ENCODE measurements around the gene ANGPTL4. TPM values are rescaled to one million over a fixed set of nuclear protein-coding genes. Genes with fewer than 3 reads are reported as not detected.
"Not testable (repeated sequence)": the region's sequence is repeated elsewhere in the genome, so short reads cannot be mapped to it uniquely, and the experiment has no call there.

ANGPTL4 gene
- total RNA-seq, 1 donor from 2014 or later: 9.2 TPM

GRCh38 chr19:8384569-8384968 lies 20.6 kb downstream of the ANGPTL4 start:
- DNase-seq (ENCODE audit: low spot score); intact Hi-C loops (cut with DNase I); ATAC-seq: not testable (repeated sequence)

DNA sequence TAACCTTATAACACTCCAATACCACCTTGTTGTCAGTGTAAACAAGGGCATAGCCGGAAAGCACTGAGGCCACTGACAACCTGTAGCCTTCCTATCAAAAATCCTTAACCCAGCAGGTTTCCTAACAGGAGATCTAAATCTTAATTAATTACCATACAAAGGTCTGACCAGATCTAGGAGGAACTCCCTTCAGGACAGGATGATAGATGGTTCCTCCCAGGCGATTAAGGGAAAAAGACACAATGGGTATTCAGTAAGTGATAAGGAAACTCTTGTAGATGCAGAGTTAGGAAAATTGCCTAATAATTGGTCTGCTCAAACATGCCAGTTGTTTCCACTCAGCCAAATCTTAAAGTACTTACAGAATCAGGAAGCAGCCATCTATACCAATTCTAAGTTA lies 21.1 kb downstream of the ANGPTL4 start:
- intact Hi-C loops (cut with DNase I); DNase-seq (ENCODE audit: low spot score); ATAC-seq: not testable (repeated sequence)

DNA sequence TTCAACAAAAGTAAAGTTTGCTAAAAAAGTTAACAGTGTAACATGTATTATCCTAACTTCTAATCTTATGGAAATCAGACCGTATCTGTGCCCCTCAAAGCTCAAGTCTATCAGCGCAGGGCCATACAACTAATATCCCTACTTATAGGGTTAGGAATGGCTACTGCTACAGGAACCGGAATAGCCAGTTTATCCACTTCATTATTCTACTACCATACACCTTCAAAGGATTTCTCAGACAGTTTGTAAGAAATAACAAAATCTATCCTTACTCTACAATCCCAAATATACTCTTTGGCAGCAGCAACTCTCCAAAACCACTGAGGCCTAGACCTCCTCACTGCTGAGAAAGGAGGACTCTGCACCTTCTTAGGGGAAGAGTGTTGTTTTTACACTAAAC lies 21.6 kb downstream of the ANGPTL4 start:
- ATAC-seq; DNase-seq (ENCODE audit: low spot score); intact Hi-C loops (cut with DNase I): not testable (repeated sequence)

DNA sequence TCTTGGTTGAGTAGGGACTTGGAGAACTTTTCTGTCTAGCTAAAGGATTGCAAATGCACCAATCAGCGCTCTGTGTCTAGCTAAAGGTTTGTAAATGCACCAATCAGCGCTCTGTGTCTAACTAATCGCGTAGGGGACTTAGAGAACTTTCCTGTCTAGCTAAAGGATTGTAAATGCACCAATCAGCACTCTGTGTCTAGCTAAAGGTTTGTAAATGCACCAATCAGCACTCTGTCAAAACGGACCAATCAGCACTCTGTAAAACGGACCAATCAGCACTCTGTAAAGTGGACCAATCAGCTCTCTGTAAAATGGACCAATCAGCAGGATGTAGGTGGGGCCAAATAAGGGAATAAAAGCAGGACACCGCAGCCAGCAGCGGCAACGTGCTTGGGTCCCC lies 22.5 kb downstream of the ANGPTL4 start:
- ATAC-seq; intact Hi-C loops (cut with DNase I); DNase-seq (ENCODE audit: low spot score): not testable (repeated sequence)

GRCh38 chr19:8386990-8387389 lies 23.0 kb downstream of the ANGPTL4 start:
- no peak for DNase-seq (ENCODE audit: low spot score)
- intact Hi-C loops (cut with DNase I): no loop called here
- no peak for ATAC-seq

DNA sequence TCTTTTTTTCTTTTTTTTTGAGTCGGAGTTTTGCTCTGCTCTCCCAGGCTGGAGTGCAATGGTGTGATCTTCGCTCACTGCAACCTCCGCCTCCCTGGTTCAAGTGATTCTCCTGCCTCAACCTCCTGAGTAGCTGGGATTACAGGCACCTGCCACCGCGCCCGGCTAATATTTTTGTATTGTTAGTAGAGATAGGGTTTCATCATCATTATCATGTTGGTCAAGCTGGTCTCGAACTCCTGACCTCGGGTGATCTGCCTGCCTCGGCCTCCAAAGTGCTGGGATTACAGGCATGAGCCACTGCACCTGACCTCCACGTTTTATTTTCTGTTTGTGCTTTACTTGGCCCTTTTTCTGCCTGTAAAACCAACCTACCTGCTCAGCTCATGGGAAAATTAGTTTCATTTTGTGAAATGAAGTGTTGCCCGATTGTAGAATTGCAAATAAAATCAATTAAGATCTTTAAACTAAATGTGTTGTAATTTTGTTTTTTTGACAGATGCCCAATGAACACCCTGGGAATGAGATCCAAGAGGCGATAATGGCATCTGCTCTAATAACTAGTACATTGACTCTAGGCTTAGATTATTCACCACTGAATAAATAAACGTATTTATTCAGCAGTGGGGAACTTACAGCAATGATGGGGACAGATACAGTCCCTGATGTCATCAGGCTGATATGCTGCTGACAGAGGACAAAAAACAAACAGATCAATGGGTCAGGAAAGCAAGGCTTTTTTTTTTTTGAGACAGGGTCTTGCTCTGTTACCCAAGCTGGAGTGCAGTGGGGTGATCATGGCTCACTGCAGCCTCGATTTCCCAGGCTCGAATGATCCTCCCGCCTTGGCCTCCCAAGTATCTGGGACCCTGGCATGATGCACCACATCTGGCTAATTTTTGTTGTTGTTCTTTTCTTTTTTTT lies 24.0 kb downstream of the ANGPTL4 start:
- DNase-seq (ENCODE audit: low spot score) (no peak), ATAC-seq (no peak)
- intact Hi-C loops (cut with DNase I): no loop called here

- no peak for DNase-seq (ENCODE audit: low spot score)
- no peak for ATAC-seq
These were observed 24.6 kb downstream of the ANGPTL4 start for GRCh38 chr19:8388612-8388958.

DNA sequence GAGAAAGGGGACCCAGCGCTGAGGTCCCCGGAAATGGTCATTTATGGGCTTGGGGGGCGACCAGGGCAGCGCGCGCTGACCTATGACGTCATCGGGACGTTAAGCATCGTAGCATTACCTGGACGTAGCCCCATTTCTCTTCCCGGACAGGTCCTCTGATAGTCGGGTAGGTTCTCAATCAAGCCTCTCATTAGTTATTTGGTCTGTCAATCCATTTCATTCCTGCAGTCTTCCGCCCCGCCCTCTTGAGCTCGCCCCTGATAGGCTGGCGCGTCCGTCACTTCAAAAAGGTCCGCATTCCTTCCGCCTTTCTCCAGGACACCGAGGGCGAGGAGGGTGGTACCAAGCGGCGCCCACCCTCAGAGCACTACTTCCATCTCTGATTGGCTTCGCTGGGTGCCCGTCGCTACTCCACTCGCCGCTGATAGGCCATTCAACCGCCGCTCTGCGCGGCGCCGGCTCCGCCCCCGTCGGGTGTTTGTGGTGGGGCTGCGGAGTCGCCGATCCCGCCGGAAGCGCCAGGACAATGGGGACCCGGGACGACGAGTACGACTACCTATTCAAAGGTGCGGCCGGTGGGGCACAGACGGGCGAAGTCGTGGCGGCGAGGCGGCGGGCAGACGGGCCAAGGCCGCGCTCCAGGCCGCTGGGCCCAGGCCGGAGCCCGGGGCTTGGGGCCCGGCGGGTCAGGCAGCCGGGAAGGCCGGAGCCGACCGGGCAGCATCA lies 26.1 kb downstream of the ANGPTL4 start, which contains the start of gene RAB11B:
Gene RAB11B (plus strand): TSS at position 470 of the 726 bp plus-strand sequence. CDS start 57 bp downstream, at position 527.
- intact Hi-C loops (cut with DNase I): no loop called here
- peak; percentile 99 for DNase-seq (ENCODE audit: low spot score)
- peak; percentile 95 for ATAC-seq

More at GRCh38 chr19:8388612-8388958, 24.6 kb downstream of the ANGPTL4 start:
- intact Hi-C loops (cut with DNase I): no loop called here

DNA sequence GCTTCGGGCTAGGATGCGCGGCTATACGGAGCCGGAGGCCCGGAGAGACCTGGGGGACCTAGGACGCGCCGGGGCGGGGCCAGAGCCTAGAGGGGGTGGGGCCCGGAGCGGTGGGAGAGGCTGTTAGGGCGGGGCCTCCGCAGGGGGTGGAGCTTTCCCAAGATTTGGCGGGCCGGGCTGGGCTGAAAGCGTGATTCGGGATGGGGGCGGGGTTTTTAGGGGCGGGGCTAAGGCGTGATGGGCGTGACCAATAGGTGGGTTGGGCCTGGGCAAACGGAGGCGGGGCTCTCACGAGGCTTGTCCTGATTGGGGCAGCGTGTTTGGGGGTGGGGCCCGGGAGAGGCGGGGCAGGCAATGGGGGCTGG lies 26.6 kb downstream of the ANGPTL4 start:
- intact Hi-C loops (cut with DNase I): no loop called here
- ATAC-seq (peak; percentile 84), DNase-seq (ENCODE audit: low spot score) (peak; percentile 99)

DNA sequence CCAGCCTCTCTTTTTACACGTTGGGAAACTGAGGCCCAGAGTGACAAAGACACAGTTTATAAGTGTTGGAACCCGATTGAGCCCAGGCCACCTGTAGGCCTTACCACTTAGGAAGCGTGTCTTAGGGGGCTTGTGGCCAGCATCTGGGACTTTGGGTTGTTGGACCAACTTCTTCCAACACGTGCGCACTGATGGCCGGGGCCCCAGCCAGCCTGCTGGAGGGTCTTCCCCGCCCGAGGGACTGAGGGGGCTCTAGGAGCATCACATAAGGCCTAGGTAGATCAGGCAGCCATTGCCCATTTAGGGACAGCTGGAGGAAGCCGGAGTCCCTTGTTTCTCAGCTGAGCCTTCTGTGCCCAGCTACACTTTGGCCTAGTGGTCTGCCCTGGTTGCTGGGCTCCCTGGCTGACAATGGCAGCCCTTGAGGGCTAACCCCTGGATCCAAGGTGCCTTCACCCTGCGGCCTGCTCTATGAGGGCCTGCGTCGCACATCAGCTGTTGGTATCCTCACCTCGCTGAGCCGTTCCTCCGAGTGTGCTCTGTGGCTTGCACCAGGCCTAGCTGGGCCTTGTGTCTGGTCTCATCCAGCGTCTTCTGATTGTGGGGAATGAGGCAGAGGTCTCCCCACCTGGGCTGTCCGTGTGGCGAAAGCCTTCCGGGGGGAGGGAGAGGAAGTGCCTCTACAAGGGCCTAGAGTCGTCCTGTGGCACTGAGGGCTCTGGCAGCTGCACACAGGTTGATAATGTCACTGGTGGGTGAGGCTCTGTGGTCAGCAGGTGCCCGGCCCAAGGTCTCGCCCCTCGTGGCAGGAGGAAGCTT lies 27.5 kb downstream of the ANGPTL4 start:
- DNase-seq (ENCODE audit: low spot score): no peak
- intact Hi-C loops (cut with DNase I): no loop called here
- ATAC-seq: no peak

GRCh38 chr19:8392017-8392591 lies 28.1 kb downstream of the ANGPTL4 start:
- DNase-seq (ENCODE audit: low spot score) (no peak), ATAC-seq (peak; percentile 0)
- intact Hi-C loops (cut with DNase I): no loop called here

DNA sequence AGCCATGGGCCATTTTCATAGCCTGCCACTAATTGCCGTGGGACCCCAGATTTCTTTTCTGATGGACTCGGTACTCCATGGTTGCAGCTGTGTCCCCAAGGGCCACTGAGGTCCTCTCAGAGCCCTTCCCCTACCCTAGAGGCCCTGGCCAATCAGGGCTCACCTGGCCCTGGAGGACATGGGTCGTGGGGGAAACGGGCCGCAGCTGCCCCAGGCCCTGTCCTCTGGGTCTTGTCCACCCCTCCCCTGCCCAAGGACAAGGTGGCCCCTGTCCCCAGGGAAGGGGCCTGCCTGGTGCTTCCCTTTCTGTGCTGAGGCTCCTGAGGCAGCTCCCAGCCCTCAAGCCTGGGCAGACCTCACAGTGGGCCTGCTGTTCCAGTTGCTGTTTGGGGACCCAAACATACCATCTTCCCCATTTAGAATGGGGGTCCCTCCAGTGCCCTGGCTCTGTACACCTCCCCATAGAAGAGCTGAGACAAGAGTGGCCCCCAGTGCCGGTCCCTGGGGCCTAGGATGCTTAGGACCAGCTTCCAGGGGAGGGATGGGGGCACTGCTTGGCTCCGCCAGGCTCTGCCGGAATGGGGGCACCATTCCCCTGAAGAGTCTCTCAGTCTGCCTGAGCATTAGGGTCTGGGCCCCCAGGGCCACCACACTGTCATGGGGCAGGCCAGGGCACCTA lies 29.4 kb downstream of the ANGPTL4 start:
- intact Hi-C loops (cut with DNase I): no loop called here
- ATAC-seq: no peak
- no peak for DNase-seq (ENCODE audit: low spot score)

DNA sequence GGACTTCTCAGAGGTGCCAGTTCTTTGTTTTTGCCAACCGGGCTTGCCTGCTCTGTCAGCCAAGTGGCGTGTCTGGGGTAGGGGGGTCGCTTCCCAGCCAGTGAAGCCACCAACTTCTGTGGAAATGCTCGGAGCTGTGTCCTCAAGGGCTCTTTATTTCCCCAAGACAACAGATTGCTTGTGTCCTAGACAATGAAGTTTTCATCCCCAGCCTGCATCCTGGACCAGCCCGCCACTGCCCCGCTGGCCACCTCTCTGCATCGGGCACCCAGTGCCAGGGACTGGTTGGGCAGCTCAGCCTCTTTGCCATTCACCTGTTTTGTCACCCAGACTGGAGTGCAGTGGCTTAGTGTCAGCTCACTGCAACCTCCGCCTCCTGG lies 29.9 kb downstream of the ANGPTL4 start:
- no peak for ATAC-seq
- intact Hi-C loops (cut with DNase I): no loop called here
- no peak for DNase-seq (ENCODE audit: low spot score)

- DNase-seq (ENCODE audit: low spot score): no peak
- intact Hi-C loops (cut with DNase I): loop anchor here (5.0 kb wide), 1 partner anchor 1013 kb away; no protein-coding TSS in a partner anchor
These were observed 31.7 kb downstream of the ANGPTL4 start for GRCh38 chr19:8395621-8396082.

DNA sequence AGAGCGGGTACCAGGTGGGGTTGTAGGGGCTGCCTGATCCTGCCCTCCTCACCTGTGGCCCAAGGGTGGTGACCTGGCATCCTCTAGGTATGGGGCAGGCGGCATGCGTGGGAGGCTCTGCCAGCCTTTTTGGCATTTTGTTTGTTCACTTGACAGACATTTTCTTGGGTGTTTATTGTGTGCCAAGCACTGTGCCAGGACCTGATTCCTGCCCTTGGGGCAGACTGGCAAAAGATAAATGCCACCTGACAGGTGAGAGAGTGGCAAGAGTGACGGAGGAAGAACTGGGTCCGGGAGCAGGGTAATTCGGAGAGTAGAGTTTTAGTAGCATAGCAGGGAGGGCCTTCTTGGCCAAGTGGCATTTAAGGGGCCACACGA lies 32.2 kb downstream of the ANGPTL4 start:
- DNase-seq (ENCODE audit: low spot score) (no peak), ATAC-seq (no peak)
- intact Hi-C loops (cut with DNase I): loop anchor here (5.0 kb wide), 1 partner anchor 1014 kb away; no protein-coding TSS in a partner anchor

More at GRCh38 chr19:8395621-8396082, 31.7 kb downstream of the ANGPTL4 start:
- no peak for ATAC-seq

GRCh38 chr19:8396563-8397203 lies 32.7 kb downstream of the ANGPTL4 start:
- ATAC-seq: peak; percentile 54
- peak; percentile 81 for DNase-seq (ENCODE audit: low spot score)
- intact Hi-C loops (cut with DNase I): loop anchor here (5.0 kb wide), 1 partner anchor 1014 kb away; no protein-coding TSS in a partner anchor

DNA sequence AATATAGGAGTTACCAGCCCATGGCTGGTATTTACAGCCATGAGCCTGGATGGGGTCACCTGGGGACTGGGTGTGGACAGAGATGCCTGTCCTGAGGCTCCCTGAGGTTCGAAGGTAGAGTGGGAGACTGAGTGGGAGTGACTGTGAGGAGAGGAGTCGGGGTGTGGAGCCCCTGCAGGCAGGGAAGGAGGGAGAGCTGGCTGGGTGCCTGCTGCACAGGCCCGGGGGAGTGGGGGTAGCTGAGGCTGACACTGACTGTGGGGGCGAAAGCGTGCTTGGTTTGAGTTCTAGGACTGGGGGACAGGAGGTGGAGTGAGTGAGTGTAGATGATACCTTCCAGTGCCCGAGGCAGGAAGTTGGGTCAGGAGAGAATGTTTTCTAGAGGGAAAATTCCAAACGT lies 33.3 kb downstream of the ANGPTL4 start:
- intact Hi-C loops (cut with DNase I): loop anchor here (5.0 kb wide), 1 partner anchor 1015 kb away; no protein-coding TSS in a partner anchor
- no peak for ATAC-seq
- DNase-seq (ENCODE audit: low spot score): no peak
